MCF 10A (cell line): ENCODE measurements around the gene PRR13. TPM values are rescaled to one million over a fixed set of nuclear protein-coding genes. Genes with fewer than 3 reads are reported as not detected.
A peak's percentile ranks its signal among the peaks of the same experiment; 100 is the strongest.
"Not testable (repeated sequence)": the region's sequence is repeated elsewhere in the genome, so short reads cannot be mapped to it uniquely, and the experiment has no call there.

ENCODE experiments used
- BruUV-seq: library from RNA; stranded (reverse); fragments of 400-500 nt; replicated peaks from 2 replicates; lab custom pipeline; 2021; lab: Mats Ljungman, UMichigan
- CTCF ChIA-PET: fragments of 300-600 bp; sonication (Branson Sonifier 250); formaldehyde crosslinking; extraction: SDS; loops from one replicate; lab custom pipeline; 2021; ENCODE audit warnings: antibody characterized with exemption, inconsistent platforms; lab: Yijun Ruan, JAX
- POLR2A ChIA-PET: fragments of 300-600, 350-650 bp; sonication (Branson Sonifier 250); formaldehyde crosslinking; extraction: SDS; loops from one replicate; lab custom pipeline; 2020; ENCODE audit warnings: antibody characterized with exemption, inconsistent platforms; lab: Yijun Ruan, JAX
- DNase-seq: peaks from one replicate; pipeline ENCODE4 v3.0.0-alpha.2; 2018; ENCODE audit not compliant: unreplicated experiment
- H3K27ac Mint-ChIP-seq: one replicate; pipeline ENCODE4 v1.8.0; 2022; ENCODE audit warnings: mild to moderate bottlenecking, low read depth, mixed read lengths; ENCODE audit not compliant: unreplicated experiment
- H3K27me3 Mint-ChIP-seq: one replicate; pipeline ENCODE4 v1.8.0; 2022; ENCODE audit warnings: mixed read lengths; ENCODE audit not compliant: insufficient read depth, unreplicated experiment
- H3K36me3 Mint-ChIP-seq: one replicate; pipeline ENCODE4 v1.8.0; 2022; ENCODE audit warnings: mild to moderate bottlenecking, moderate library complexity, mixed read lengths; ENCODE audit not compliant: insufficient read depth, unreplicated experiment
- H3K4me1 Mint-ChIP-seq: one replicate; pipeline ENCODE4 v1.8.0; 2022; ENCODE audit warnings: mixed read lengths; ENCODE audit not compliant: insufficient read depth, unreplicated experiment
- H3K4me3 Mint-ChIP-seq: one replicate; pipeline ENCODE4 v1.8.0; 2022; ENCODE audit warnings: mild to moderate bottlenecking, moderate library complexity, mixed read lengths; ENCODE audit not compliant: unreplicated experiment
- H3K9me3 Mint-ChIP-seq: one replicate; pipeline ENCODE4 v1.8.0; 2022; ENCODE audit warnings: mixed read lengths; ENCODE audit not compliant: unreplicated experiment
- CTCF ChIP-seq: fragments of 200-600 bp; IDR thresholded peaks from one replicate; pipeline ENCODE4 v1.8.0; 2022; ENCODE audit warnings: antibody characterized with exemption, mild to moderate bottlenecking; ENCODE audit not compliant: unreplicated experiment
- intact Hi-C: fragments of 100-400 bp; cut with micrococcal nuclease; formaldehyde crosslinking; loops from 2 replicates; pipeline ENCODE4 v1.14.1; 2022
- total RNA-seq: library from RNA; stranded (reverse); gene quantifications from 2 replicates; pipeline ENCODE4 v1.2.3, GENCODE V29; 2022

Gene PRR13
- total RNA-seq, 1 experiment from 2014 or later: 147 TPM

- Mint-ChIP-seq H3K4me1 (peaks cover 14% of the 10 kb centered on the region), H3K9me3 (no peaks in the 10 kb centered on the region), H3K36me3 (peaks cover 30% of the 10 kb centered on the region), H3K27ac (no peak overlapping the region), H3K4me3 (no peak overlapping the region), H3K27me3 (no peaks in the 10 kb centered on the region)
- ChIA-PET POLR2A (interaction anchor here (0.7 to 2.2 kb wide), 5 partner anchors 10 to 66 kb away, joined by 3 to 10 read pairs (median 5); partner anchors contain the start of gene SP1), CTCF (interaction anchor here (0.5 to 2.7 kb wide), 4 partner anchors 13 to 94 kb away, joined by 3 to 34 read pairs (median 4); no protein-coding TSS in a partner anchor)
- TF ChIP-seq CTCF: no peak
- intact Hi-C loops: no loop called here
- no peak for DNase-seq
- BruUV-seq: no TSS peak
These were observed 23.3 kb upstream of the PRR13 start for GRCh38 chr12:53418221-53418620.

- DNase-seq: no peak
- Mint-ChIP-seq H3K27me3 (no peaks in the 10 kb centered on the region), H3K27ac (peak overlapping the region; percentile 36), H3K36me3 (peaks cover 19% of the 10 kb centered on the region), H3K4me1 (peaks cover 14% of the 10 kb centered on the region), H3K9me3 (no peaks in the 10 kb centered on the region), H3K4me3 (no peak overlapping the region)
- POLR2A ChIA-PET: interaction anchor here (0.6 to 2.7 kb wide), 4 partner anchors 8 to 38 kb away, joined by 3 to 24 read pairs (median 3); no protein-coding TSS in a partner anchor
- intact Hi-C loops: loop anchor here (2.0 kb wide), 1 partner anchor 81 kb away; the partner anchor contains the start of gene TARBP2
- no peak for TF ChIP-seq CTCF
- TSS peak; percentile 16 for BruUV-seq
- CTCF ChIA-PET: interaction anchor here (1.0 to 7.8 kb wide), 5 partner anchors 9 to 97 kb away, joined by 3 to 160 read pairs (median 4); partner anchors contain the start of gene AAAS
These were observed 21.8 kb upstream of the PRR13 start for GRCh38 chr12:53419756-53420155.

- BruUV-seq, H3K27ac Mint-ChIP-seq, DNase-seq, H3K4me3 Mint-ChIP-seq, H3K9me3 Mint-ChIP-seq, intact Hi-C loops, H3K27me3 Mint-ChIP-seq: not testable (repeated sequence)
- peaks cover 14% of the 10 kb centered on the region for H3K36me3 Mint-ChIP-seq
- peaks cover 14% of the 10 kb centered on the region for H3K4me1 Mint-ChIP-seq
- ChIA-PET CTCF (interaction anchor here (0.7 to 7.8 kb wide), 16 partner anchors 10 to 1722 kb away, joined by 3 to 160 read pairs (median 6); partner anchors contain the start of genes AAAS and SP1), POLR2A (interaction anchor here (0.6 to 2.6 kb wide), 8 partner anchors 12 to 368 kb away, joined by 3 to 20 read pairs (median 5); partner anchors contain the start of genes AAAS and TARBP2)
These were observed 19.3 kb upstream of the PRR13 start for GRCh38 chr12:53422247-53422646.

- Mint-ChIP-seq H3K4me3 (no peak within 1 kb of the TSS), H3K9me3 (no peaks in the 10 kb centered on the region), H3K36me3 (peaks cover 7% of the 10 kb centered on the region), H3K27ac (no peak within 1 kb of the TSS), H3K4me1 (peaks cover 23% of the 10 kb centered on the region), H3K27me3 (no peaks in the 10 kb centered on the region)
- no TSS peak for BruUV-seq
- POLR2A ChIA-PET: interaction anchor here (1.3 kb wide), 1 partner anchor 44 kb away, joined by 4 read pairs; the partner anchor contains the start of gene SP1
- DNase-seq: no peak
- intact Hi-C loops: no loop called here
- CTCF ChIA-PET: interaction anchor here (0.6 to 7.8 kb wide), 5 partner anchors 23 to 101 kb away, joined by 3 to 160 read pairs (median 4); partner anchors contain the start of gene AAAS
- no peak for TF ChIP-seq CTCF
These were observed 17.9 kb upstream of the PRR13 start, which contains the start of gene AMHR2 for GRCh38 chr12:53423597-53423996. Gene AMHR2 (plus strand): TSS chr12:53423855. CDS start chr12:53423935, 80 bp downstream.
